Body of pancreas (tissue), 4 donors: ENCODE data around the gene TBC1D20. TPM values are rescaled to one million over a fixed set of nuclear protein-coding genes. Genes with fewer than 3 reads are reported as not detected.

Experiments used
- ATAC-seq: fragments of 150-250 bp; one replicate; pipeline ENCODE4 v1.9.1; 2016
- DNase-seq, 4 donors: peaks; one replicate each; pipeline ENCODE4 v3.0.0-alpha.2; 2019
- H3K27ac ChIP-seq, 4 donors: fragments of 200-600 bp; sonication (generic); 1 replicate in 3 of 4; 2 replicates in 1 of 4; pipeline versions ENCODE4 v1.5.1 to v1.6.1; 2016 to 2019; ENCODE audit warnings: mild to moderate bottlenecking in 1 of 4, mixed read lengths in 1 of 4, moderate library complexity in 1 of 4
- H3K27me3 ChIP-seq, 2 donors: fragments of 200-600 bp; sonication (generic); one replicate each; pipeline ENCODE4 v1.6.0; 2016; ENCODE audit warnings: mild to moderate bottlenecking in 1 of 2
- H3K36me3 ChIP-seq, 2 donors: fragments of 200-600 bp; sonication (generic); replicated peaks in 1 of 2; 2 replicates each; pipeline ENCODE4 v1.5.1; 2016; ENCODE audit warnings: low read depth in 2 of 2; ENCODE audit not compliant: insufficient read depth in 1 of 2
- H3K4me1 ChIP-seq: fragments of 200-600 bp; sonication (generic); one replicate; pipeline ENCODE4 v1.6.0; 2016
- H3K4me3 ChIP-seq, 2 donors: fragments of 200-600 bp; sonication (generic); 1 replicate in 1 of 2; 2 replicates in 1 of 2; pipeline ENCODE4 v1.5.1; 2016 to 2019
- H3K9me3 ChIP-seq, 3 donors: fragments of 200-600 bp; sonication (generic); 1 replicate in 2 of 3; 2 replicates in 1 of 3; pipeline ENCODE4 v1.5.1; 2016
- CTCF ChIP-seq, 7 experiments: fragments of 450-650 bp in 4 of 7; fragments of 200-600 bp in 3 of 7; sonication (generic) in 3 of 7; IDR thresholded peaks; one replicate each; pipeline ENCODE4 v1.5.1; 2016 to 2019; ENCODE audit warnings: antibody characterized with exemption in 7 of 7
- POLR2A ChIP-seq, 3 donors: fragments of 450-650 bp; IDR thresholded peaks; one replicate each; pipeline ENCODE4 v1.6.1; 2016; ENCODE audit warnings: antibody characterized with exemption in 3 of 3, mild to moderate bottlenecking in 2 of 3
- WGBS, 2 donors: methylation state at CpG; one replicate each; pipeline ENCODE4 v1.1.5; 2017; 5-methylcytosine and 5-hydroxymethylcytosine counted together
- intact Hi-C: fragments of 100-400 bp; cut with DNase I; formaldehyde crosslinking; loops from one replicate; pipeline ENCODE4 v1.15.1; 2023
- total RNA-seq, 2 donors: library from RNA; depleted of rRNA; stranded (reverse); fragments of >200 nt; gene quantifications; one replicate each; pipeline ENCODE4 v1.1.0, GENCODE V29; 2016

TBC1D20 gene
- total RNA-seq, 2 donors from 2014 or later = 16.3 to 27.4 TPM

GRCh38 chr20:420721-421574 lies 41.4 kb downstream of the TBC1D20 start:
- peaks cover 0 to 2% of the 10 kb centered on the region in 2 donors for H3K36me3 ChIP-seq
- H3K4me3 ChIP-seq = no peak overlapping the region
- ATAC-seq (no peak), DNase-seq (no peak)
- H3K4me1 ChIP-seq = peaks cover 7% of the 10 kb centered on the region
- H3K27ac ChIP-seq = no peak overlapping the region
- WGBS, 2 donors = 87 to 92% methylated on average over 28 to 46 of the region's 49 CpGs
- intact Hi-C loops = no loop called here
- no peaks in the 10 kb centered on the region for H3K9me3 ChIP-seq
- no peak for TF ChIP-seq CTCF (IDR thresholded peaks at IDR 0.05)
- TF ChIP-seq POLR2A (IDR thresholded peaks at IDR 0.05) = no peak
- no peaks in the 10 kb centered on the region for H3K27me3 ChIP-seq

- Histone ChIP-seq H3K4me3 (no peak overlapping the region), H3K4me1 (peaks cover 7% of the 10 kb centered on the region), H3K27ac (no peak overlapping the region), H3K27me3 (no peaks in the 10 kb centered on the region), H3K9me3 (no peaks in the 10 kb centered on the region), H3K36me3 (peaks cover 0 to 2% of the 10 kb centered on the region in 2 donors)
- no peak for TF ChIP-seq CTCF (IDR thresholded peaks at IDR 0.05)
- TF ChIP-seq POLR2A (IDR thresholded peaks at IDR 0.05) = no peak
- ATAC-seq = no peak
- intact Hi-C loops = no loop called here
- DNase-seq = no peak
- WGBS, 2 donors = 93% methylated on average over 20 of the region's 20 CpGs
Measured at GRCh38 chr20:420166-420620, 42.1 kb downstream of the TBC1D20 start.

- WGBS, 2 donors = 90 to 94% methylated on average over 11 to 32 of the region's 32 CpGs
Measured at GRCh38 chr20:419556-420165, 42.7 kb downstream of the TBC1D20 start.

GRCh38 chr20:418858-419365 lies 43.4 kb downstream of the TBC1D20 start:
- intact Hi-C loops = no loop called here
- Histone ChIP-seq H3K4me1 (peaks cover 7% of the 10 kb centered on the region), H3K4me3 (no peak overlapping the region), H3K9me3 (no peaks in the 10 kb centered on the region), H3K27me3 (no peaks in the 10 kb centered on the region), H3K27ac (no peak overlapping the region), H3K36me3 (peaks cover 0 to 2% of the 10 kb centered on the region in 2 donors)
- 91 to 99% methylated on average over 4 to 8 of the region's 8 CpGs for WGBS, 2 donors
- TF ChIP-seq CTCF (IDR thresholded peaks at IDR 0.05) (no peak), POLR2A (IDR thresholded peaks at IDR 0.05) (no peak)
- DNase-seq = no peak
- ATAC-seq = no peak

More at GRCh38 chr20:419556-420165, 42.7 kb downstream of the TBC1D20 start:
- Histone ChIP-seq H3K36me3 (peaks cover 0 to 2% of the 10 kb centered on the region in 2 donors), H3K4me1 (peaks cover 7% of the 10 kb centered on the region), H3K27me3 (no peaks in the 10 kb centered on the region), H3K27ac (no peak overlapping the region), H3K9me3 (no peaks in the 10 kb centered on the region), H3K4me3 (no peak overlapping the region)
- intact Hi-C loops = no loop called here
- ATAC-seq = no peak
- TF ChIP-seq CTCF (IDR thresholded peaks at IDR 0.05) (peak in 1 of 7 experiments; percentile 42), POLR2A (IDR thresholded peaks at IDR 0.05) (no peak)
- peak in 2 of 4 donors; percentile 45 to 66 for DNase-seq
